ENCODE measurements around the gene GCN1. TPM values are rescaled to one million over a fixed set of nuclear protein-coding genes. Genes with fewer than 3 reads are reported as not detected.

Gene GCN1
- polyA plus RNA-seq, 1 donor (not counting 4 experiments of a cell fraction or from before 2014, with no cell fraction given) = 34.1 TPM

GRCh38 chr12:120190985-120191480 is 3.5 kb downstream of the GCN1 start:
- Histone ChIP-seq H3K79me2 (ENCODE audit: control insufficient read depth, insufficient read depth, low read length) (peaks cover 73% of the 10 kb centered on the region), H3K27me3 (ENCODE audit: control insufficient read depth, extremely low read depth, insufficient read depth, low read length) (no peaks in the 10 kb centered on the region), H3K4me3 (ENCODE audit: control insufficient read depth in 2 of 3, extremely low read depth in 1 of 3, insufficient read depth in 2 of 3, low read depth in 1 of 3, low read length in 3 of 3) (no peak overlapping the region), H3K9ac (ENCODE audit: control insufficient read depth, extremely low read depth, insufficient read depth, low read length) (no peak overlapping the region), H4K20me1 (ENCODE audit: control insufficient read depth, extremely low read depth, insufficient read depth, low read length) (peaks cover 3% of the 10 kb centered on the region), H3K27ac (ENCODE audit: control insufficient read depth, insufficient read depth, low read length) (no peak overlapping the region), H3K4me1 (ENCODE audit: control insufficient read depth, extremely low read depth, insufficient read depth, low read length) (peaks cover 13% of the 10 kb centered on the region), H3K9me1 (ENCODE audit: control insufficient read depth, extremely low read depth, insufficient read depth, low read length) (peaks cover 3% of the 10 kb centered on the region), H3K9me3 (ENCODE audit: control insufficient read depth, low read depth, low read length) (no peaks in the 10 kb centered on the region), H3K36me3 (ENCODE audit: control insufficient read depth in 2 of 2, extremely low read depth in 1 of 2, insufficient read depth in 2 of 2, low read length in 2 of 2) (peaks cover 25 to 30% of the 10 kb centered on the region in 2 experiments), H2AFZ (ENCODE audit: control insufficient read depth, low read length) (no peak overlapping the region), H3K4me2 (ENCODE audit: control insufficient read depth, extremely low read depth, insufficient read depth, low read depth, low read length) (no peak overlapping the region)
- TF ChIP-seq CTCF (optimal IDR thresholded peaks at IDR 0.05 in 1 of 3, IDR thresholded peaks at IDR 0.05 in 1 of 3, conservative IDR thresholded peaks at IDR 0.05 in 1 of 3; ENCODE audit: extremely low read depth in 1 of 3, insufficient read depth in 2 of 3, low read length in 3 of 3) = no peak
- no peak for TF ChIP-seq EZH2 (IDR thresholded peaks at IDR 0.05; ENCODE audit: low read length)
- FAIRE-seq (no peak), DNase-seq (ENCODE audit: low read depth, low spot score) (no peak)
- dilution Hi-C loops (cut with MboI; ENCODE audit: extremely low pct_ligation_motif_present, low sequenced_read_pairs) = no loop called here

- dilution Hi-C loops (cut with MboI; ENCODE audit: extremely low pct_ligation_motif_present, low sequenced_read_pairs) = no loop called here
- FAIRE-seq (no peak), DNase-seq (ENCODE audit: low read depth, low spot score) (no peak)
- Histone ChIP-seq H3K4me1 (ENCODE audit: control insufficient read depth, extremely low read depth, insufficient read depth, low read length) (peaks cover 9% of the 10 kb centered on the region), H3K27me3 (ENCODE audit: control insufficient read depth, extremely low read depth, insufficient read depth, low read length) (no peaks in the 10 kb centered on the region), H3K4me3 (ENCODE audit: control insufficient read depth in 2 of 3, extremely low read depth in 1 of 3, insufficient read depth in 2 of 3, low read depth in 1 of 3, low read length in 3 of 3) (no peak overlapping the region), H3K9me1 (ENCODE audit: control insufficient read depth, extremely low read depth, insufficient read depth, low read length) (peaks cover 3% of the 10 kb centered on the region), H3K79me2 (ENCODE audit: control insufficient read depth, insufficient read depth, low read length) (peaks cover 78% of the 10 kb centered on the region), H4K20me1 (ENCODE audit: control insufficient read depth, extremely low read depth, insufficient read depth, low read length) (peaks cover 8% of the 10 kb centered on the region), H3K27ac (ENCODE audit: control insufficient read depth, insufficient read depth, low read length) (no peak overlapping the region), H2AFZ (ENCODE audit: control insufficient read depth, low read length) (no peak overlapping the region), H3K4me2 (ENCODE audit: control insufficient read depth, extremely low read depth, insufficient read depth, low read depth, low read length) (no peak overlapping the region), H3K9me3 (ENCODE audit: control insufficient read depth, low read depth, low read length) (no peaks in the 10 kb centered on the region), H3K36me3 (ENCODE audit: control insufficient read depth in 2 of 2, extremely low read depth in 1 of 2, insufficient read depth in 2 of 2, low read length in 2 of 2) (peaks cover 25 to 31% of the 10 kb centered on the region in 2 experiments), H3K9ac (ENCODE audit: control insufficient read depth, extremely low read depth, insufficient read depth, low read length) (no peak overlapping the region)
- TF ChIP-seq EZH2 (IDR thresholded peaks at IDR 0.05; ENCODE audit: low read length) = no peak
- TF ChIP-seq CTCF (optimal IDR thresholded peaks at IDR 0.05 in 1 of 3, IDR thresholded peaks at IDR 0.05 in 1 of 3, conservative IDR thresholded peaks at IDR 0.05 in 1 of 3; ENCODE audit: extremely low read depth in 1 of 3, insufficient read depth in 2 of 3, low read length in 3 of 3) = no peak
Measured at GRCh38 chr12:120190386-120190785, 4.1 kb downstream of the GCN1 start.
